Liver (tissue), 3 donors: ENCODE measurements around the gene TTC33.
A peak's percentile ranks its signal among the peaks of the same experiment; 100 is the strongest.

Experiments used
- CTCF ChIP-seq: fragments of 150-350 bp; IDR thresholded peaks from 2 replicates; pipeline ENCODE4 v1.5.1; 2017; ENCODE audit warnings: improper control_type of control experiment, low read depth, low read length; ENCODE audit not compliant: missing input control
- EGR1 ChIP-seq, 2 donors: IDR thresholded peaks; 2 replicates each; pipeline ENCODE4 v1.6.1; 2016 to 2018; ENCODE audit warnings: antibody characterized with exemption in 2 of 2, low read depth in 2 of 2
- JUND ChIP-seq, 2 donors: IDR thresholded peaks; 2 replicates each; pipeline ENCODE4 v1.6.1; 2016; ENCODE audit warnings: antibody characterized with exemption in 2 of 2
- MAX ChIP-seq: IDR thresholded peaks from 2 replicates; pipeline ENCODE4 v1.6.1; 2016; ENCODE audit warnings: antibody characterized with exemption
- REST ChIP-seq: IDR thresholded peaks from 2 replicates; pipeline ENCODE4 v1.6.1; 2016; ENCODE audit warnings: antibody characterized with exemption, mild to moderate bottlenecking
- SP1 ChIP-seq: IDR thresholded peaks from 2 replicates; pipeline ENCODE4 v1.6.1; 2018; ENCODE audit warnings: antibody characterized with exemption, mild to moderate bottlenecking
- TAF1 ChIP-seq: conservative IDR thresholded peaks from 2 replicates; pipeline ENCODE4 v1.6.1; 2016; ENCODE audit warnings: antibody characterized with exemption, mild to moderate bottlenecking
- YY1 ChIP-seq: IDR thresholded peaks from 2 replicates; pipeline ENCODE4 v1.6.1; 2016; ENCODE audit warnings: antibody characterized with exemption, mild to moderate bottlenecking
- ZBTB33 ChIP-seq: IDR thresholded peaks from 2 replicates; pipeline ENCODE4 v1.6.1; 2016; ENCODE audit warnings: antibody characterized with exemption
- donor health status: healthy.
- donor health status: healthy.

GRCh38 chr5:40689438-40689837 is 66.3 kb downstream of the TTC33 start:
- TF ChIP-seq CTCF: no peak
- TF ChIP-seq ZBTB33: no peak
- no peak for TF ChIP-seq REST
- no peak for TF ChIP-seq EGR1 (IDR thresholded peaks at IDR 0.05; ENCODE audit: low read depth in 2 of 2)
- TF ChIP-seq YY1: no peak
- TF ChIP-seq MAX: no peak
- no peak for TF ChIP-seq TAF1
- peak; percentile 20 to 83 for TF ChIP-seq JUND (IDR thresholded peaks at IDR 0.05)
- TF ChIP-seq SP1: no peak
